T follicular helper cell (primary cell): ENCODE results near the gene APBA2.
"Not testable (repeated sequence)": the region's sequence is repeated elsewhere in the genome, so short reads cannot be mapped to it uniquely, and the experiment has no call there.

Experiments used
- DNase-seq: peaks from one replicate; pipeline ENCODE4 v3.0.0-alpha.2; 2020; ENCODE audit warnings: low read depth

APBA2 gene

GRCh38 chr15:29035336-29036285 is 149.8 kb downstream of the APBA2 start:
- no peak for DNase-seq

GRCh38 chr15:29037997-29038705 is 152.4 kb downstream of the APBA2 start:
- DNase-seq: no peak

GRCh38 chr15:29039466-29040369 is 153.9 kb downstream of the APBA2 start:
- DNase-seq: no peak

- DNase-seq: no peak
Measured at GRCh38 chr15:29040370-29040751, 154.6 kb downstream of the APBA2 start.

GRCh38 chr15:29043736-29044502 is 158.1 kb downstream of the APBA2 start:
- DNase-seq: no peak

GRCh38 chr15:29044503-29044901 is 158.7 kb downstream of the APBA2 start:
- no peak for DNase-seq

- DNase-seq: not testable (repeated sequence)
Measured at GRCh38 chr15:29045161-29045560, 159.4 kb downstream of the APBA2 start.

GRCh38 chr15:29045717-29046116 is 159.9 kb downstream of the APBA2 start:
- DNase-seq: no peak

- no peak for DNase-seq
Measured at GRCh38 chr15:29046281-29046810, 160.6 kb downstream of the APBA2 start.

- no peak for DNase-seq
Measured at GRCh38 chr15:29046977-29047376, 161.2 kb downstream of the APBA2 start.

GRCh38 chr15:29048011-29048410 is 162.2 kb downstream of the APBA2 start:
- no peak for DNase-seq

- no peak for DNase-seq
Measured at GRCh38 chr15:29050870-29051269, 165.1 kb downstream of the APBA2 start.

- no peak for DNase-seq
Measured at GRCh38 chr15:29051422-29051821, 165.6 kb downstream of the APBA2 start.

GRCh38 chr15:29053006-29053405 is 167.2 kb downstream of the APBA2 start:
- DNase-seq: no peak

GRCh38 chr15:29053661-29054131 is 167.9 kb downstream of the APBA2 start:
- DNase-seq: no peak

GRCh38 chr15:29054171-29055045 is 168.6 kb downstream of the APBA2 start:
- DNase-seq: no peak

GRCh38 chr15:29055876-29056275 is 170.1 kb downstream of the APBA2 start:
- DNase-seq: no peak

GRCh38 chr15:29056839-29057450 is 171.2 kb downstream of the APBA2 start:
- DNase-seq: no peak

- no peak for DNase-seq
Measured at GRCh38 chr15:29057856-29058255, 172.1 kb downstream of the APBA2 start.
